HUES48 (cell line): ENCODE measurements around the gene FHIT.

Source experiments
- H3K27ac ChIP-seq: one replicate; pipeline ENCODE4 v1.7.0; 2013; ENCODE audit warnings: low read depth, low read length, inconsistent platforms
- H3K27me3 ChIP-seq: 2 replicates; pipeline ENCODE4 v1.6.1; 2013; ENCODE audit warnings: mild to moderate bottlenecking, low read length; ENCODE audit not compliant: control insufficient read depth, insufficient read depth
- H3K36me3 ChIP-seq: 2 replicates; pipeline ENCODE4 v1.6.1; 2013; ENCODE audit warnings: low read length; ENCODE audit not compliant: control insufficient read depth, insufficient read depth
- H3K4me1 ChIP-seq: 2 replicates; pipeline ENCODE4 v1.6.1; 2013; ENCODE audit warnings: mild to moderate bottlenecking, low read length; ENCODE audit not compliant: control insufficient read depth, insufficient read depth
- H3K4me3 ChIP-seq: 2 replicates; pipeline ENCODE4 v1.5.1; 2013; ENCODE audit warnings: mild to moderate bottlenecking, low read depth, low read length
- H3K9ac ChIP-seq: 2 replicates; pipeline ENCODE4 v1.6.1; 2013; ENCODE audit warnings: mild to moderate bottlenecking, low read depth, low read length, moderate library complexity
- H3K9me3 ChIP-seq: 2 replicates; pipeline ENCODE4 v1.6.1; 2013; ENCODE audit warnings: low read length; ENCODE audit not compliant: control insufficient read depth, insufficient read depth

The FHIT gene

DNA sequence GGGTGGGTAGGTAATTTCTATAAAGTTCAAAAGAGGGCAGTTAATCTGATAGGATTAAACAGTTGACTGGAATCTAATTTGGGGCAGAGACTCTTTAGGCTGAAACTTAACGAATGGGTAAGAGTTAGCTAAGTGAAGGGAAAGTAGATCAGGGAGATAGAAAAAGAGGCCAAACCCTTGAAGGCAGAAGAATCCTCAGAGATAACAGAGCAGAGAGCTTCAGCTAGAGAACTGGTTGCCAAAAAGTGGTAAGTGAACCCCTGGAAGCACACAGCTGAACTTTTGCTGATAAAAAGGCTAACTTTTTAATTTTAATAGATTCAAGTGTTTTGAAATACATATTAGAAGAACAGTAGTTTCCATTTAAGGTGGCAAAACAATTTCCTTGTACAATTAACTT is 99.2 kb downstream of the FHIT start:
- Histone ChIP-seq H3K4me1 (no peaks in the 10 kb centered on the region), H3K27ac (no peak overlapping the region), H3K36me3 (no peaks in the 10 kb centered on the region), H3K4me3 (no peak overlapping the region), H3K9me3 (no peaks in the 10 kb centered on the region), H3K27me3 (no peaks in the 10 kb centered on the region), H3K9ac (no peak overlapping the region)

DNA sequence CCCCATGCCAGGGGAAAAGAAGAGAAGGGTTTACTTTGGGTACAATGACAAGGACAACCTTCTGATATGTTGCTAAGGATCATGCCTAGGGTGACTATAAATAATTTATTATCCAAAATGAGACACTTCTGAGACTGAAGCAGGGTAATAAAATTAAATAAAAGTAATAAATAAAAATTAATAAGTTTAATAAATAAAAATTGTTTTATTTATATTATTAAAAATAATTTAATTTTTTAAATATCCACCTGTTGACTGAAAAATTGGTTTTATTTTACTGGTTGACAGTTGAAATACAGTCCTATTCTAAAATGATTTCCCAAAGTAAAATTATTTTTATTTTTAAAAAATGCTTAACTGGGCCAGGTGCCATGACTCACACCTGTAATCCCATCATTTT is 102.0 kb downstream of the FHIT start:
- Histone ChIP-seq H3K36me3 (no peaks in the 10 kb centered on the region), H3K9me3 (no peaks in the 10 kb centered on the region), H3K9ac (no peak overlapping the region), H3K4me3 (no peak overlapping the region), H3K4me1 (no peaks in the 10 kb centered on the region), H3K27ac (no peak overlapping the region), H3K27me3 (no peaks in the 10 kb centered on the region)

GRCh38 chr3:61146010-61146890 is 105.0 kb downstream of the FHIT start:
- no peaks in the 10 kb centered on the region for H3K9me3 ChIP-seq
- H3K36me3 ChIP-seq = no peaks in the 10 kb centered on the region
- H3K4me1 ChIP-seq = peaks cover 20% of the 10 kb centered on the region
- no peak overlapping the region for H3K27ac ChIP-seq
- H3K9ac ChIP-seq = no peak overlapping the region
- H3K4me3 ChIP-seq = no peak overlapping the region
- no peaks in the 10 kb centered on the region for H3K27me3 ChIP-seq

DNA sequence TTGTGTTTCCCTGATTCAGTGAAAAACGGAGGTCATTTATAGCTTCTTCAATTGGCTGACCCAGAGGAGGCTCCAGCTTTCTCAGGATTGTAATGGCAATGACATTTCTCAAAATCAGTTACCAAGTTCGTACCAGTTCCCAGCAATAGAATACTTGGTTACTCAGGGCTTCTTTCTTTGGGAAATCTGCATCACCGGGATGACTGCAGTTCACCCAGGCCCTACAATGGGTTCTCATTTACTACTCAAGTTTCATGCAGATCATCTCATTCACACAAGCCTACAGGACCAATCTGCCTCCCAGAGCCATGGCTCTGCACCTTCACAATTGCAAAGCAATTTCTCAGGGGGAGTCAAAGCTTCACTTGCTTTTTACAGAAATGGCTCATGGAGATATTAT is 109.6 kb downstream of the FHIT start:
- peak overlapping the region; percentile 98 for H3K27ac ChIP-seq
- H3K27me3 ChIP-seq = no peaks in the 10 kb centered on the region
- peaks cover 41% of the 10 kb centered on the region for H3K4me1 ChIP-seq
- H3K4me3 ChIP-seq = peak overlapping the region; percentile 40
- H3K36me3 ChIP-seq = no peaks in the 10 kb centered on the region
- H3K9me3 ChIP-seq = no peaks in the 10 kb centered on the region
- H3K9ac ChIP-seq = peak overlapping the region; percentile 5; the same call in 1 of the 2 replicates

GRCh38 chr3:61141227-61141626 is 110.0 kb downstream of the FHIT start:
- Histone ChIP-seq H3K36me3 (no peaks in the 10 kb centered on the region), H3K4me3 (peak overlapping the region; percentile 40), H3K27me3 (no peaks in the 10 kb centered on the region), H3K9ac (peak overlapping the region; percentile 5; the same call in 1 of the 2 replicates), H3K27ac (peak overlapping the region; percentile 98), H3K9me3 (no peaks in the 10 kb centered on the region), H3K4me1 (peaks cover 41% of the 10 kb centered on the region)

DNA sequence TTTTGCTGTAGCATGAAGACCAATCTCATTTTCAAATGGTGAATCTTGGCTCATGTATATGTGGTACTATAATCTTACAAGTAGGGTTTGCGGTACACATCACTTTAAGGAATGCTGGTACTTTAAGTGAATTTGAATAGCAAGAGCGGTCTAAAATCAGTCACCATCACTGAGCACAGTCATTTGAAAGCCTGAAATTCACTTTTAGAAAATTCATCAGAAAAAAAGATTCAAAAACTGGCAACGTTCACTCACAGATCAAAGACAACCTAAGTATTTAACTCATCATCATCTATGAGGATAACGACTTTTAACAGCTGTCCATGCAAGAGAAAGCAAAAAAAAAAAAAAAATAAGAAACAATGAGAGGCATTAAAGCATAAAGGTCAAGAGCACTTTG is 111.6 kb downstream of the FHIT start:
- no peak overlapping the region for H3K9ac ChIP-seq
- H3K27ac ChIP-seq = no peak overlapping the region
- H3K4me1 ChIP-seq = peaks cover 41% of the 10 kb centered on the region
- H3K27me3 ChIP-seq = no peaks in the 10 kb centered on the region
- no peaks in the 10 kb centered on the region for H3K9me3 ChIP-seq
- H3K36me3 ChIP-seq = no peaks in the 10 kb centered on the region
- H3K4me3 ChIP-seq = no peak overlapping the region

- Histone ChIP-seq H3K36me3 (no peaks in the 10 kb centered on the region), H3K27ac (no peak overlapping the region), H3K4me1 (peaks cover 41% of the 10 kb centered on the region), H3K9ac (no peak overlapping the region), H3K4me3 (no peak overlapping the region), H3K27me3 (no peaks in the 10 kb centered on the region), H3K9me3 (no peaks in the 10 kb centered on the region)
These were observed 112.9 kb downstream of the FHIT start for GRCh38 chr3:61138401-61138800.

GRCh38 chr3:61136191-61136590 is 115.1 kb downstream of the FHIT start:
- no peaks in the 10 kb centered on the region for H3K9me3 ChIP-seq
- no peak overlapping the region for H3K27ac ChIP-seq
- H3K4me3 ChIP-seq = no peak overlapping the region
- no peaks in the 10 kb centered on the region for H3K27me3 ChIP-seq
- H3K4me1 ChIP-seq = peaks cover 20% of the 10 kb centered on the region
- H3K9ac ChIP-seq = no peak overlapping the region
- no peaks in the 10 kb centered on the region for H3K36me3 ChIP-seq

GRCh38 chr3:61134532-61134931 is 116.7 kb downstream of the FHIT start:
- H3K27ac ChIP-seq = no peak overlapping the region

GRCh38 chr3:61132062-61132461 is 119.2 kb downstream of the FHIT start:
- no peaks in the 10 kb centered on the region for H3K36me3 ChIP-seq
- H3K9ac ChIP-seq = no peak overlapping the region
- no peak overlapping the region for H3K27ac ChIP-seq
- no peaks in the 10 kb centered on the region for H3K9me3 ChIP-seq
- H3K4me1 ChIP-seq = no peaks in the 10 kb centered on the region
- H3K4me3 ChIP-seq = no peak overlapping the region
- H3K27me3 ChIP-seq = no peaks in the 10 kb centered on the region

More at GRCh38 chr3:61134532-61134931, 116.7 kb downstream of the FHIT start:
- H3K27me3 ChIP-seq = no peaks in the 10 kb centered on the region
- no peak overlapping the region for H3K9ac ChIP-seq
- H3K9me3 ChIP-seq = no peaks in the 10 kb centered on the region
- H3K4me1 ChIP-seq = peaks cover 4% of the 10 kb centered on the region
- H3K4me3 ChIP-seq = no peak overlapping the region
- H3K36me3 ChIP-seq = no peaks in the 10 kb centered on the region

- Histone ChIP-seq H3K4me1 (no peaks in the 10 kb centered on the region), H3K27ac (no peak overlapping the region), H3K9ac (no peak overlapping the region), H3K9me3 (no peaks in the 10 kb centered on the region; the same call in 1 of the 2 replicates), H3K36me3 (no peaks in the 10 kb centered on the region), H3K27me3 (no peaks in the 10 kb centered on the region), H3K4me3 (no peak overlapping the region)
These were observed 132.4 kb downstream of the FHIT start for GRCh38 chr3:61118830-61119229.
